ENCODE measurements around the gene PLPP6.
"Not testable (repeated sequence)": the region's sequence is repeated elsewhere in the genome, so short reads cannot be mapped to it uniquely, and the experiment has no call there.

The PLPP6 gene

GRCh38 chr9:4662108-4662988 is at the start of gene PLPP6:
PLPP6 (plus strand) TSS chr9:4662294; CDS start chr9:4662376, 82 bp downstream.
- peak; percentile 59 for DNase-seq

- no peak for DNase-seq
These were observed 47.5 kb upstream of the PLPP6 start for GRCh38 chr9:4614627-4615026.

- DNase-seq = no peak
These were observed 46.8 kb upstream of the PLPP6 start for GRCh38 chr9:4615251-4615650.

GRCh38 chr9:4615778-4616177 is 46.3 kb upstream of the PLPP6 start:
- no peak for DNase-seq

- no peak for DNase-seq
These were observed 44.3 kb upstream of the PLPP6 start for GRCh38 chr9:4617752-4618151.

GRCh38 chr9:4618700-4619099 is 43.4 kb upstream of the PLPP6 start:
- no peak for DNase-seq

- no peak for DNase-seq
These were observed 41.9 kb upstream of the PLPP6 start for GRCh38 chr9:4620057-4620765.

GRCh38 chr9:4620881-4621555 is 41.1 kb upstream of the PLPP6 start:
- DNase-seq = no peak

GRCh38 chr9:4622016-4622415 is 40.1 kb upstream of the PLPP6 start:
- DNase-seq = no peak

- no peak for DNase-seq
These were observed 31.3 kb upstream of the PLPP6 start for GRCh38 chr9:4630836-4631235.

- DNase-seq = no peak
These were observed 23.1 kb upstream of the PLPP6 start for GRCh38 chr9:4638968-4639367.

- no peak for DNase-seq
These were observed 22.7 kb upstream of the PLPP6 start for GRCh38 chr9:4639420-4639819.

- peak; percentile 19 for DNase-seq
These were observed 22.1 kb upstream of the PLPP6 start for GRCh38 chr9:4640027-4640426.

GRCh38 chr9:4642351-4642750 is 19.7 kb upstream of the PLPP6 start:
- DNase-seq = no peak

GRCh38 chr9:4654084-4654483 is 8.0 kb upstream of the PLPP6 start:
- no peak for DNase-seq

- no peak for DNase-seq
These were observed 7.6 kb upstream of the PLPP6 start for GRCh38 chr9:4654538-4654937.

GRCh38 chr9:4656196-4656595 is 5.9 kb upstream of the PLPP6 start:
- not testable (repeated sequence) for DNase-seq

GRCh38 chr9:4656621-4657020 is 5.5 kb upstream of the PLPP6 start:
- no peak for DNase-seq

- no peak for DNase-seq
These were observed 4.5 kb upstream of the PLPP6 start for GRCh38 chr9:4657426-4658159.

- DNase-seq = not testable (repeated sequence)
These were observed 1.4 kb upstream of the PLPP6 start for GRCh38 chr9:4660665-4661064.

GRCh38 chr9:4661165-4661564 is 929 bp upstream of the PLPP6 start:
- no peak for DNase-seq

- no peak for DNase-seq
These were observed 483 bp upstream of the PLPP6 start for GRCh38 chr9:4661611-4662010.

Measured in activated T-cell treated with anti-CD3 and anti-CD28 coated beads for 4 hours (primary cell).